ENCODE results near the gene GABRA5.

The GABRA5 gene

DNA sequence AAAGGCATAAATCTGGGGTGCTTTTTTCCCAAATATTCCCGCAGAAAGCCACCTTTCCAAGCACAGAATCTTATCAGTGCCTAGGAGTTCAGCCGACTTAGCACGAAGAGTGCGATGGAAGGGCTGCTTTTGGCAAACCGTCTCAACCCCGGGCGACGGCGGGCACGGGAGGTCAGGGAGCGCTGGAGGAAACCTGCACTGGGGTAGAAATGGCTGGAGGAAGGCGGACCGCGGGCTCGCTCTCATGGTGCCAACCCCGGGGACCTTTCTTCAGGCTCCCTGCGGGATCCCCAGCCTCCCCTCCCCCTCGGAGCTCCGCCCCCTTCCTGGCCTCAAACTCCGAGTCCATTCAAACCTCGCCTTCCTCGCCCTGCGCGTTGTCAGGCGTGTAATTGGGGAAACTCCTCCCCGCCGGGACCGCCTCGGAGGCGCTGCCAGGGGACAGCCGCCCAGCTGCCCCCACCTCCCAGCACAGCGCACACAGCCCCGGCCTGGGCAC, 103.9 kb downstream of the GABRA5 start, which contains the start of gene GABRG3:
TSS of gene GABRG3 (plus strand) at position 470 of the 499 bp plus-strand sequence.
- no peak for TF ChIP-seq POLR2AphosphoS5 (IDR thresholded peaks at IDR 0.05; ENCODE audit: low read depth, low read length)
- TF ChIP-seq POU2F2 (IDR thresholded peaks at IDR 0.05; ENCODE audit: low read depth, low read length), result no peak
- TF ChIP-seq PAX5 (IDR thresholded peaks at IDR 0.05; ENCODE audit: insufficient read depth, low read length, severe bottlenecking), result no peak
- no peak for TF ChIP-seq TAF1 (IDR thresholded peaks at IDR 0.05; ENCODE audit: low read depth, low read length)
- TF ChIP-seq SPI1 (IDR thresholded peaks at IDR 0.05; ENCODE audit: low read depth, low read length), result no peak
- no peak for TF ChIP-seq POLR2A (IDR thresholded peaks at IDR 0.05; ENCODE audit: low read depth, low read length)
- no peak for DNase-seq (ENCODE audit: insufficient read length, low spot score)
- no peak for FAIRE-seq

DNA sequence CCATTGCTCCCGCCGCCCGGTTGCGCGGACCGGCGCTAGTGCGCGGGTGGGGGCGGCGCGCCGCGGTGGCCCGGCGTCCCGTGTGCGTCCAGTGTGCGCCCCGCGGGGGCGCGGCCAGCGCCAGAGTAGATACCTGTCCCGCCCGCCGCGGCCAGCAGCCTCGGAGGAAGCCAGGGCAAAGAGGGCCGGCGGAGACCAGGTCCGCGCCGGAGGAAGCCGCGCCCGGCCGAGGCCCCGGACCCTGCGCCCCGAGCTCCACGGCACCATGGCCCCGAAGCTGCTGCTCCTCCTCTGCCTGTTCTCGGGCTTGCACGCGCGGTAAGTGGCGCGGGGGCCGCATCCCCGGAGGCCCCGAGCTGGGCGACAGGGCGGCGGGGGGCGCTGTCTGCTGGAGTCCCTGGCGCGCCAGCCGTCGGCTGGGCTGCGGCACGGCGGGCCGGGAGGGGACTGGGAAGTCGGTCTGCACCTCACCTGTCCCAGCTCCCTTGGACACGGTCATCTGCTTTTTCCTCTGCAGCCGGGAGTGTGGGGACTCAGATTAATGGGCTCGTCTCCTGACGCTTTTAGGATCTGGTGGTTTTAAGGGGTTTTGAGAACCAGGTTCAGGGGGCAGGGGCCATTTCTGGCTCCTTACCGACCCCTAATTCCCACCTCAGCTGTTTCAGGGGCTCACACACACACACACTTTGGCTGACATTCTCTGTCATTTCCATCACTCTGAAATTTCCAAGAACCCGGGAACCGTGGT, 104.6 kb downstream of the GABRA5 start:
- DNase-seq (ENCODE audit: insufficient read length, low spot score), result no peak
- no peak for TF ChIP-seq PAX5 (IDR thresholded peaks at IDR 0.05; ENCODE audit: insufficient read depth, low read length, severe bottlenecking)
- no peak for TF ChIP-seq SPI1 (IDR thresholded peaks at IDR 0.05; ENCODE audit: low read depth, low read length)
- TF ChIP-seq POU2F2 (IDR thresholded peaks at IDR 0.05; ENCODE audit: low read depth, low read length), result no peak
- TF ChIP-seq POLR2AphosphoS5 (IDR thresholded peaks at IDR 0.05; ENCODE audit: low read depth, low read length), result no peak
- TF ChIP-seq POLR2A (IDR thresholded peaks at IDR 0.05; ENCODE audit: low read depth, low read length), result no peak
- no peak for TF ChIP-seq TAF1 (IDR thresholded peaks at IDR 0.05; ENCODE audit: low read depth, low read length)
- FAIRE-seq, result no peak

DNA sequence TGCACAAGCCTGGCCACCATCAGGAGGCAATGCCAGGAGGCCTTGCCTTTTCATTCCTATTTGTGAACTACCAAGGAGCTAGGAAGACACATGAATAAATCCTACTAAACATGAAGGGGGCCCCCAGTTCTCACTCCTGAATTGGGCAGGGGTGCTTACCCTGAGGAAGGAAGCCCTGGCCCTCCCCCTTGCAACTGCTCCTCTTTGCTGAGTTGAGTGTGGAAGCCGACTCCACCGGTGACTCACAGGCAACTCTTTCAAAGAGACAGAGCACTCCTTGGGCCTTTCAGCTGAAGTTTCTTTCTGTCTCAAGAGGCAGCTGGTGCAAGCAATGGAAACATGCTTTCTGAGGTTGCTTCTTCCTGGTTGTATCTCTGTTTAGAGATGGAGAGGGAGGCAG, 105.8 kb downstream of the GABRA5 start:
- TF ChIP-seq PAX5 (IDR thresholded peaks at IDR 0.05; ENCODE audit: insufficient read depth, low read length, severe bottlenecking), result no peak
- TF ChIP-seq POU2F2 (IDR thresholded peaks at IDR 0.05; ENCODE audit: low read depth, low read length), result no peak
- TF ChIP-seq POLR2AphosphoS5 (IDR thresholded peaks at IDR 0.05; ENCODE audit: low read depth, low read length), result no peak
- no peak for TF ChIP-seq POLR2A (IDR thresholded peaks at IDR 0.05; ENCODE audit: low read depth, low read length)
- no peak for TF ChIP-seq TAF1 (IDR thresholded peaks at IDR 0.05; ENCODE audit: low read depth, low read length)
- TF ChIP-seq SPI1 (IDR thresholded peaks at IDR 0.05; ENCODE audit: low read depth, low read length), result no peak
- DNase-seq (ENCODE audit: insufficient read length, low spot score) (no peak), FAIRE-seq (no peak)

DNA sequence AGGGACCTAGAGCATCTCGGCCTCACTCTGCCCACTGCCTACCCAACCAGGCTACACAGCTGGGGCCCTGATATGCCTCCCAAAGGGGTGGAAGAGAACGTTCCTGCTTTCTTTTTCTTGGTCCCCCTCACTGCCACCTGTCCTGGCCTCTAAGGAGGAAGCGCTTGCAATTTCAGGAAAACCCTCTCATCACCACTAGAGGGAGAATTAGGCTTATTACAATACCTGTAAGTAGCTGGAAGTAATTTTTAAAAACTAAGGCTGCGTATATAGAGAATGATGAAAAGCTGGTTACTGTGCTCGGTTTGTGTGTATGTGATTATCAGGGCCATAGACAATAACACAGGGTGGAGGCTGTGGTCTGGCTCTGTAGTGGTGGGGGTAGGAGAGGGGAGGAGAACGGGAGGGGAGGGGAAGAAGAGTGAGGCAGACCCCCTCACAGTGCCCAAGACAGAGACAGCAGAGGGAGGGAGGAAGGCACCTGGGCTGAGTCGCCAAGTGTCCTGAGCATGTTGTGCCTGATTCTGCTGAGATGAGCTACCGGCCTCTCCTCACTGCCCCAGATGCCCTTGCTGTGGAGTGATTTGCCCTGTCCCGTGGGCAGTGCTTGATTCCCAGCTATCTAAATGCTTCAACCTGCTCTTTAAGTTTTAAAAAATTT, 107.4 kb downstream of the GABRA5 start:
- TF ChIP-seq POLR2A (IDR thresholded peaks at IDR 0.05; ENCODE audit: low read depth, low read length), result no peak
- TF ChIP-seq PAX5 (IDR thresholded peaks at IDR 0.05; ENCODE audit: insufficient read depth, low read length, severe bottlenecking), result no peak
- TF ChIP-seq TAF1 (IDR thresholded peaks at IDR 0.05; ENCODE audit: low read depth, low read length), result no peak
- no peak for TF ChIP-seq POLR2AphosphoS5 (IDR thresholded peaks at IDR 0.05; ENCODE audit: low read depth, low read length)
- TF ChIP-seq SPI1 (IDR thresholded peaks at IDR 0.05; ENCODE audit: low read depth, low read length), result no peak
- DNase-seq (ENCODE audit: insufficient read length, low spot score), result no peak
- FAIRE-seq, result no peak

DNA sequence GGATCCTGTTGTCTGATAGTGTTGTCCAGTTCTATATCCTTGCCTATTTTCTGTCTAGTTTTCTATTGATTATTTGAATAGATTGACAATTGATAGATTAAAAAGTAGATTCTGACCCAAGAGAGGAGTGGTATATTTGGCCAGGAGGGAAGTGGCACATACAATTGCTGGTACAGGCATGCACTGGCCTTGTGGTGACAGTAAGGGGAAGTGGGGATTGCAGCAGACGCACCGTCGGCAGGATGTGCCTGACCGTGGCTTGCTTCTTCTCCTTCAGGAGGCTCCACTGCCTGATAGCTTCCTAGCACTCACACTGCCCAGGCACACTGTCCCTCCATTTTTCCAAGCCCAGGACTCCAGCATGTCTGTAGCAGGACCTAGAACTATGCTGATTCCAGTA, 114.6 kb downstream of the GABRA5 start:
- no peak for FAIRE-seq
- DNase-seq (ENCODE audit: insufficient read length, low spot score), result no peak

DNA sequence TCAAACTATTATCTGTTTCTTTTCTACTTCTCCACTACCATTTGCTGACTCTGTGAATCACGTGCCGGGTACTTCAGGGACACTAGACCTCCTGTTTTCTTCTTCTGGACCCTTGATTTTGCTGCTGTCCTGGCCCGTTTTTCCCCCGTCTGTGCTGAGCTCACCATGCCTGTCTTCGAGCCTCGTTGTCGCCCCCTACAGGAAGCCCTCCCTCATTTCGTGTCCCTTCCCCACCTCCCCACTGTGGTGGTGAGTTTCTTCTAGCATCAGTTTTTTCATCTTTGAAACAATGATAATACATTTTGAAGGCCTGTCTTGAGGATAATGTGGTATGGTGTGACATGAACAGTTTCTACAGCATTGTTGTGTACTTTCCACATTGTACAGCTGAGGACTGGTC, 117.0 kb downstream of the GABRA5 start:
- no peak for FAIRE-seq
- no peak for DNase-seq (ENCODE audit: insufficient read length, low spot score)
- TF ChIP-seq POU2F2 (IDR thresholded peaks at IDR 0.05; ENCODE audit: low read depth, low read length) (no peak), PAX5 (IDR thresholded peaks at IDR 0.05; ENCODE audit: insufficient read depth, low read length, severe bottlenecking) (no peak), SPI1 (IDR thresholded peaks at IDR 0.05; ENCODE audit: low read depth, low read length) (no peak), TAF1 (IDR thresholded peaks at IDR 0.05; ENCODE audit: low read depth, low read length) (no peak), POLR2A (IDR thresholded peaks at IDR 0.05; ENCODE audit: low read depth, low read length) (no peak), POLR2AphosphoS5 (IDR thresholded peaks at IDR 0.05; ENCODE audit: low read depth, low read length) (no peak)

More for the DNA sequence above, 114.6 kb downstream of the GABRA5 start:
- TF ChIP-seq PAX5 (IDR thresholded peaks at IDR 0.05; ENCODE audit: insufficient read depth, low read length, severe bottlenecking) (no peak), POU2F2 (IDR thresholded peaks at IDR 0.05; ENCODE audit: low read depth, low read length) (no peak), SPI1 (IDR thresholded peaks at IDR 0.05; ENCODE audit: low read depth, low read length) (no peak), POLR2AphosphoS5 (IDR thresholded peaks at IDR 0.05; ENCODE audit: low read depth, low read length) (no peak), POLR2A (IDR thresholded peaks at IDR 0.05; ENCODE audit: low read depth, low read length) (no peak), TAF1 (IDR thresholded peaks at IDR 0.05; ENCODE audit: low read depth, low read length) (no peak)

DNA sequence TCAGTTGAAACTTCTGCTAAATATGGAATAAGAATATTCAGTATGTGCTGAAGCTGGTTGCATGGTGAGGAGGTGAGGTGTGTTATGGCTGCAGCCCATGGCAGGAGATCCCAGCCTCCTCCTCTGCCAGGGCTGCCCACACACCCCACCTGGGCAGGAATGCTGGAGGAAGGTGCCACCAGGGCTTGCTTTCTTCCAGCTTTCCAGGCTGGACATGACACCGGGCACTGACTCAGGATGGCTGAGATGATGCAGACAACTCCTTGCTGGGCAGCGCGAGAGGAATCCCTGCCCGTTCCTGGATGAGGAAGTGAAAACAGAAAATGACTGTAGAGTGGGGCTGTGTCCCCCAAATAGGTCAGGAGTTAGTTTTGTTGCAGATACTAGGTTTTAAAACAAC, 118.2 kb downstream of the GABRA5 start:
- TF ChIP-seq PAX5 (IDR thresholded peaks at IDR 0.05; ENCODE audit: insufficient read depth, low read length, severe bottlenecking) (no peak), TAF1 (IDR thresholded peaks at IDR 0.05; ENCODE audit: low read depth, low read length) (no peak), POU2F2 (IDR thresholded peaks at IDR 0.05; ENCODE audit: low read depth, low read length) (no peak), POLR2A (IDR thresholded peaks at IDR 0.05; ENCODE audit: low read depth, low read length) (no peak), POLR2AphosphoS5 (IDR thresholded peaks at IDR 0.05; ENCODE audit: low read depth, low read length) (no peak), SPI1 (IDR thresholded peaks at IDR 0.05; ENCODE audit: low read depth, low read length) (no peak)
- no peak for FAIRE-seq
- DNase-seq (ENCODE audit: insufficient read length, low spot score), result no peak

DNA sequence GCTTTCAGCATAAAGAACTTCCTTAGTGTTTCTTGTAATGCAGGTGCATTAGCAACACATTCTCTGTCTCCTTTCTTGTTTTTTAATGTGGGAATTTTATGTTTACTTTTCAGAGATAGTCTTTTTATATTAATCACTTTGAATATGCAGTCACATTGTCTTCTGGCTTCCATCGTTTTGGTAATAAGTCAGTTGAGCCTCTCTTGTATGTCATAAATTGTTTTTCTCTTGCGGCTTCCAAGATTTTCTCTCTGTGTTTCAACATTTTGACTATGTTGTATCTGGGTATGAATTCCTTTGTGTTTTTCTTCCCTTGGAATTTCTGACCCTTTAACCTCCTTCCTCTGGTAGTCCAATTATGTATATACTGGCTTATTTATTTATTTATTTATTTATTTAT, 129.4 kb downstream of the GABRA5 start:
- TF ChIP-seq SPI1 (IDR thresholded peaks at IDR 0.05; ENCODE audit: low read depth, low read length) (no peak), POLR2A (IDR thresholded peaks at IDR 0.05; ENCODE audit: low read depth, low read length) (no peak), PAX5 (IDR thresholded peaks at IDR 0.05; ENCODE audit: insufficient read depth, low read length, severe bottlenecking) (no peak), TAF1 (IDR thresholded peaks at IDR 0.05; ENCODE audit: low read depth, low read length) (no peak), POU2F2 (IDR thresholded peaks at IDR 0.05; ENCODE audit: low read depth, low read length) (no peak), POLR2AphosphoS5 (IDR thresholded peaks at IDR 0.05; ENCODE audit: low read depth, low read length) (no peak)
- no peak for DNase-seq (ENCODE audit: insufficient read length, low spot score)
- FAIRE-seq, result no peak
